ENCODE data around the gene MORN2. TPM values are rescaled to one million over a fixed set of nuclear protein-coding genes. Genes with fewer than 3 reads are reported as not detected.
A peak's percentile ranks its signal among the peaks of the same experiment; 100 is the strongest.
"Not testable (repeated sequence)": the region's sequence is repeated elsewhere in the genome, so short reads cannot be mapped to it uniquely, and the experiment has no call there.

The MORN2 gene
- total RNA-seq (10 to 100 TPM; 12.5 to 17.9 TPM), polyA plus RNA-seq (4.6 TPM)

- Mint-ChIP-seq H3K9me3 (peaks cover 0 to 11% (median 2%) of the 10 kb centered on the region in 5 donors), H3K4me3 (peak within 1 kb of the TSS; percentile 85 to 99 (median 96)), H3K36me3 (peaks cover 10 to 15% (median 12%) of the 10 kb centered on the region in 3 donors), H3K27ac (peak within 1 kb of the TSS; percentile 91 to 100 (median 98)), H3K27me3 (no peaks in the 10 kb centered on the region), H3K4me1 (peaks cover 34 to 38% (median 34%) of the 10 kb centered on the region in 3 donors)
- Histone ChIP-seq H3K4me3 (ENCODE audit: low read length) (peak within 1 kb of the TSS; percentile 99), H3K9me3 (ENCODE audit: low read length) (no peaks in the 10 kb centered on the region), H3K4me1 (ENCODE audit: insufficient read depth, low read length) (peaks cover 16% of the 10 kb centered on the region), H3K27me3 (ENCODE audit: insufficient read depth, low read length, poor library complexity, severe bottlenecking) (no peaks in the 10 kb centered on the region), H3K27ac (ENCODE audit: low read depth, low read length) (peak within 1 kb of the TSS; percentile 89), H3K36me3 (ENCODE audit: insufficient read depth, low read length) (no peaks in the 10 kb centered on the region)
- DNase-seq = peak; percentile 70 to 87 (median 77)
- CTCF ChIA-PET = interaction anchor here (1.4 kb wide), 1 partner anchor 34 kb away, joined by 5 read pairs; no protein-coding TSS in a partner anchor
- POLR2A ChIA-PET = interaction anchor here (0.9 kb wide), 1 partner anchor 125 kb away, joined by 4 read pairs; the partner anchor contains the start of gene SRSF7
Measured at GRCh38 chr2:38875576-38876367, at the start of gene MORN2, which contains the start of gene DHX57. TSS of gene MORN2 (plus strand) at chr2:38875976. TSS of gene DHX57 (minus strand) at chr2:38875934. CDS start at chr2:38868405, 7,529 bp downstream.

GRCh38 chr2:38827539-38828145, 48.1 kb upstream of the MORN2 start:
- H3K9me3 Mint-ChIP-seq; CTCF ChIA-PET; H3K9me3 ChIP-seq (ENCODE audit: low read length); DNase-seq; H3K4me1 ChIP-seq (ENCODE audit: insufficient read depth, low read length); POLR2A ChIA-PET; H3K27me3 ChIP-seq (ENCODE audit: insufficient read depth, low read length, poor library complexity, severe bottlenecking); H3K4me3 ChIP-seq (ENCODE audit: low read length); H3K4me1 Mint-ChIP-seq; H3K27ac Mint-ChIP-seq; H3K27me3 Mint-ChIP-seq; H3K36me3 ChIP-seq (ENCODE audit: insufficient read depth, low read length); H3K4me3 Mint-ChIP-seq: not testable (repeated sequence)
- peak overlapping the region; percentile 25 for H3K27ac ChIP-seq (ENCODE audit: low read depth, low read length)
- peaks cover 13 to 52% (median 19%) of the 10 kb centered on the region in 3 donors for H3K36me3 Mint-ChIP-seq

- no peak for DNase-seq
- H3K27me3 Mint-ChIP-seq = no peaks in the 10 kb centered on the region
- H3K36me3 ChIP-seq (ENCODE audit: insufficient read depth, low read length) = no peaks in the 10 kb centered on the region
- H3K27me3 ChIP-seq (ENCODE audit: insufficient read depth, low read length, poor library complexity, severe bottlenecking) = no peaks in the 10 kb centered on the region
- H3K27ac Mint-ChIP-seq = no peak overlapping the region
- no peaks in the 10 kb centered on the region for H3K4me1 Mint-ChIP-seq
- no peaks in the 10 kb centered on the region for H3K9me3 ChIP-seq (ENCODE audit: low read length)
- H3K27ac ChIP-seq (ENCODE audit: low read depth, low read length) = no peak overlapping the region
- peaks cover 7 to 47% (median 13%) of the 10 kb centered on the region in 3 donors for H3K36me3 Mint-ChIP-seq
- H3K4me1 ChIP-seq (ENCODE audit: insufficient read depth, low read length) = no peaks in the 10 kb centered on the region
- CTCF ChIA-PET = interaction anchor here (0.6 to 0.7 kb wide), 2 partner anchors 87 to 292 kb away, joined by 3 read pairs; no protein-coding TSS in a partner anchor
- no peak overlapping the region for H3K4me3 Mint-ChIP-seq
- no peak overlapping the region for H3K4me3 ChIP-seq (ENCODE audit: low read length)
- POLR2A ChIA-PET = interaction anchor here (0.7 kb wide), 1 partner anchor 287 kb away, joined by 3 read pairs; no protein-coding TSS in a partner anchor
- H3K9me3 Mint-ChIP-seq = no peaks in the 10 kb centered on the region
Measured at GRCh38 chr2:38828460-38828859, 47.3 kb upstream of the MORN2 start.

GRCh38 chr2:38829971-38830370, 45.8 kb upstream of the MORN2 start:
- POLR2A ChIA-PET = no interaction called here
- no peak for DNase-seq
- Mint-ChIP-seq H3K9me3 (no peaks in the 10 kb centered on the region), H3K27me3 (no peaks in the 10 kb centered on the region), H3K36me3 (peaks cover 0 to 42% (median 8%) of the 10 kb centered on the region in 3 donors), H3K27ac (no peak overlapping the region), H3K4me1 (no peaks in the 10 kb centered on the region), H3K4me3 (no peak overlapping the region)
- Histone ChIP-seq H3K9me3 (ENCODE audit: low read length) (no peaks in the 10 kb centered on the region), H3K27ac (ENCODE audit: low read depth, low read length) (no peak overlapping the region), H3K4me3 (ENCODE audit: low read length) (no peak overlapping the region), H3K36me3 (ENCODE audit: insufficient read depth, low read length) (no peaks in the 10 kb centered on the region), H3K4me1 (ENCODE audit: insufficient read depth, low read length) (no peaks in the 10 kb centered on the region), H3K27me3 (ENCODE audit: insufficient read depth, low read length, poor library complexity, severe bottlenecking) (no peaks in the 10 kb centered on the region)
- CTCF ChIA-PET = no interaction called here

- Histone ChIP-seq H3K27ac (ENCODE audit: low read depth, low read length) (no peak overlapping the region), H3K4me3 (ENCODE audit: low read length) (no peak overlapping the region), H3K36me3 (ENCODE audit: insufficient read depth, low read length) (no peaks in the 10 kb centered on the region), H3K9me3 (ENCODE audit: low read length) (no peaks in the 10 kb centered on the region), H3K4me1 (ENCODE audit: insufficient read depth, low read length) (no peaks in the 10 kb centered on the region), H3K27me3 (ENCODE audit: insufficient read depth, low read length, poor library complexity, severe bottlenecking) (no peaks in the 10 kb centered on the region)
- no peaks in the 10 kb centered on the region for H3K9me3 Mint-ChIP-seq
- POLR2A ChIA-PET = no interaction called here
- no peak for DNase-seq
- no peak overlapping the region for H3K27ac Mint-ChIP-seq
- CTCF ChIA-PET = no interaction called here
- H3K4me1 Mint-ChIP-seq = no peaks in the 10 kb centered on the region
- H3K4me3 Mint-ChIP-seq = no peak overlapping the region
- no peaks in the 10 kb centered on the region for H3K27me3 Mint-ChIP-seq
- H3K36me3 Mint-ChIP-seq = peaks cover 0 to 45% (median 8%) of the 10 kb centered on the region in 3 donors
Measured at GRCh38 chr2:38830526-38831159, 45.1 kb upstream of the MORN2 start.

- H3K36me3 Mint-ChIP-seq = peaks cover 0 to 48% (median 7%) of the 10 kb centered on the region in 3 donors
- H3K4me1 ChIP-seq (ENCODE audit: insufficient read depth, low read length) = no peaks in the 10 kb centered on the region
- H3K9me3 Mint-ChIP-seq = no peaks in the 10 kb centered on the region
- no peak overlapping the region for H3K27ac ChIP-seq (ENCODE audit: low read depth, low read length)
- no peaks in the 10 kb centered on the region for H3K27me3 ChIP-seq (ENCODE audit: insufficient read depth, low read length, poor library complexity, severe bottlenecking)
- H3K4me1 Mint-ChIP-seq = no peaks in the 10 kb centered on the region
- H3K9me3 ChIP-seq (ENCODE audit: low read length) = no peaks in the 10 kb centered on the region
- no peaks in the 10 kb centered on the region for H3K36me3 ChIP-seq (ENCODE audit: insufficient read depth, low read length)
- peak overlapping the region in 1 of 8 donors; percentile 55 for H3K27ac Mint-ChIP-seq
- H3K4me3 ChIP-seq (ENCODE audit: low read length) = no peak overlapping the region
- ChIA-PET CTCF (interaction anchor here (1.1 kb wide), 1 partner anchor 126 kb away, joined by 4 read pairs; no protein-coding TSS in a partner anchor), POLR2A (no interaction called here)
- no peak for DNase-seq
- H3K4me3 Mint-ChIP-seq = no peak overlapping the region
- no peaks in the 10 kb centered on the region for H3K27me3 Mint-ChIP-seq
Measured at GRCh38 chr2:38835015-38835601, 40.7 kb upstream of the MORN2 start.

GRCh38 chr2:38835990-38836389, 39.8 kb upstream of the MORN2 start:
- DNase-seq = no peak
- Mint-ChIP-seq H3K4me3 (no peak overlapping the region), H3K27ac (peak overlapping the region in 1 of 8 donors; percentile 55), H3K27me3 (no peaks in the 10 kb centered on the region), H3K4me1 (no peaks in the 10 kb centered on the region), H3K36me3 (peaks cover 0 to 46% (median 7%) of the 10 kb centered on the region in 3 donors), H3K9me3 (no peaks in the 10 kb centered on the region)
- Histone ChIP-seq H3K4me1 (ENCODE audit: insufficient read depth, low read length) (no peaks in the 10 kb centered on the region), H3K27me3 (ENCODE audit: insufficient read depth, low read length, poor library complexity, severe bottlenecking) (no peaks in the 10 kb centered on the region), H3K27ac (ENCODE audit: low read depth, low read length) (no peak overlapping the region), H3K36me3 (ENCODE audit: insufficient read depth, low read length) (no peaks in the 10 kb centered on the region), H3K4me3 (ENCODE audit: low read length) (no peak overlapping the region), H3K9me3 (ENCODE audit: low read length) (no peaks in the 10 kb centered on the region)
- CTCF ChIA-PET = no interaction called here
- POLR2A ChIA-PET = no interaction called here
